ENCODE results near the gene CATSPERZ. TPM values are rescaled to one million over a fixed set of nuclear protein-coding genes. Genes with fewer than 3 reads are reported as not detected.

CATSPERZ gene
- total and polyA plus RNA-seq, 8 donors: 0.27 to 1.5 (median 0.51) TPM; not detected in 5

GRCh38 chr11:64255135-64256128 lies 44.7 kb upstream of the CATSPERZ start:
- Histone ChIP-seq H3K36me3 (peaks cover 0 to 19% (median 0%) of the 10 kb centered on the region in 3 donors), H3K27me3 (no peaks in the 10 kb centered on the region), H3K9me3 (no peaks in the 10 kb centered on the region), H3K4me3 (no peak overlapping the region), H3K4me1 (peaks cover 0 to 4% (median 4%) of the 10 kb centered on the region in 3 donors), H3K27ac (no peak overlapping the region)
- no peak for TF ChIP-seq CTCF (IDR thresholded peaks at IDR 0.05)
- intact Hi-C loops (cut with DNase I): no loop called here
- ATAC-seq (no peak), DNase-seq (no peak), FAIRE-seq (no peak)
- WGBS, 2 donors: 91 to 94% methylated on average over 35 of the region's 35 CpGs

GRCh38 chr11:64256300-64256699 lies 43.9 kb upstream of the CATSPERZ start:
- no peak for FAIRE-seq
- H3K9me3 ChIP-seq: no peaks in the 10 kb centered on the region
- 91 to 92% methylated on average over 15 of the region's 15 CpGs for WGBS, 2 donors
- peaks cover 0 to 19% (median 0%) of the 10 kb centered on the region in 3 donors for H3K36me3 ChIP-seq
- H3K4me3 ChIP-seq: no peak overlapping the region
- H3K27me3 ChIP-seq: no peaks in the 10 kb centered on the region
- peak in 3 of 6 donors; percentile 35 to 67 (median 50) for DNase-seq
- H3K27ac ChIP-seq: no peak overlapping the region
- peaks cover 0 to 4% (median 0%) of the 10 kb centered on the region in 3 donors for H3K4me1 ChIP-seq
- ATAC-seq: no peak
- no peak for TF ChIP-seq CTCF (IDR thresholded peaks at IDR 0.05)
- intact Hi-C loops (cut with DNase I): no loop called here

- H3K4me1 ChIP-seq: no peaks in the 10 kb centered on the region
- H3K9me3 ChIP-seq: no peaks in the 10 kb centered on the region
- no peak overlapping the region for H3K27ac ChIP-seq
- peaks cover 0 to 19% (median 0%) of the 10 kb centered on the region in 3 donors for H3K36me3 ChIP-seq
- 91 to 93% methylated on average over 24 of the region's 24 CpGs for WGBS, 2 donors
- H3K27me3 ChIP-seq: no peaks in the 10 kb centered on the region
- intact Hi-C loops (cut with DNase I): no loop called here
- no peak overlapping the region for H3K4me3 ChIP-seq
- FAIRE-seq (no peak), ATAC-seq (no peak), DNase-seq (peak in 3 of 6 donors; percentile 26 to 72 (median 51))
- no peak for TF ChIP-seq CTCF (IDR thresholded peaks at IDR 0.05)
Measured at GRCh38 chr11:64258356-64258755, 41.8 kb upstream of the CATSPERZ start.

- intact Hi-C loops (cut with DNase I): no loop called here
- DNase-seq: peak in 3 of 6 donors; percentile 40 to 80 (median 51)
- peaks cover 0 to 19% (median 0%) of the 10 kb centered on the region in 3 donors for H3K36me3 ChIP-seq
Measured at GRCh38 chr11:64258946-64259532, 41.1 kb upstream of the CATSPERZ start.

More at GRCh38 chr11:64258946-64259532, 41.1 kb upstream of the CATSPERZ start:
- Histone ChIP-seq H3K4me3 (no peak overlapping the region), H3K4me1 (no peaks in the 10 kb centered on the region), H3K9me3 (no peaks in the 10 kb centered on the region), H3K27ac (no peak overlapping the region), H3K27me3 (no peaks in the 10 kb centered on the region)
- ATAC-seq (no peak), FAIRE-seq (no peak)
- WGBS, 2 donors: 92 to 93% methylated on average over 30 to 32 of the region's 32 CpGs
- TF ChIP-seq CTCF (IDR thresholded peaks at IDR 0.05): no peak

Measured in pancreas (tissue), 10 donors.